HCT116 (cell line): Measurements from ENCODE around the gene COG2. TPM values are rescaled to one million over a fixed set of nuclear protein-coding genes. Genes with fewer than 3 reads are reported as not detected.

ENCODE experiments used
- ATAC-seq: fragments of 200-7000 bp; cut with Tn5 transposase; 2 replicates; pipeline ENCODE4 v1.9.1; 2020; ENCODE audit warnings: mild to moderate bottlenecking, moderate library complexity
- BruUV-seq: library from RNA; stranded (reverse); fragments of 400-500 nt; replicated peaks from 2 replicates; lab custom pipeline; 2021; lab: Mats Ljungman, UMichigan
- CTCF ChIA-PET: fragments of 300-600 bp; sonication (Branson Sonifier 250); formaldehyde crosslinking; loops from one replicate; lab custom pipeline; 2021; ENCODE audit warnings: antibody characterized with exemption; lab: Charles Lee
- POLR2A ChIA-PET: fragments of 300-600, 350-600 bp; sonication (Branson Sonifier 250); formaldehyde crosslinking; loops from one replicate; lab custom pipeline; 2021; ENCODE audit warnings: antibody characterized with exemption; lab: Charles Lee
- RAD21 ChIA-PET, 2 experiments: fragments of 300-600 bp; sonication (Branson Sonifier 250); formaldehyde crosslinking; loops; one replicate each; lab custom pipeline; 2023; ENCODE audit warnings: low total read pairs in 2 of 2; ENCODE audit not compliant: uncharacterized antibody in 2 of 2, unreplicated experiment in 2 of 2, low non-redundant PET in 1 of 2; lab: Charles Lee
- DNase-seq: peaks from one replicate; pipeline ENCODE4 v3.0.0-alpha.2; 2010; ENCODE audit warnings: low read depth, low spot score
- H2AFZ ChIP-seq: fragments of 200-600 bp; shearing (Covaris generic), sonication (generic); 2 replicates; pipeline ENCODE4 v1.6.1; 2017; ENCODE audit warnings: low read depth, mixed run types, mixed read lengths, antibody characterized with exemption, low read length; ENCODE audit not compliant: poor library complexity, severe bottlenecking
- H3K27ac ChIP-seq: 2 replicates; pipeline ENCODE4 v1.5.1; 2012; ENCODE audit warnings: low read depth, low read length
- H3K27me3 ChIP-seq: fragments of 200-600 bp; sonication (generic); 2 replicates; pipeline ENCODE4 v1.6.1; 2016; ENCODE audit warnings: mixed run types, low read length, mixed read lengths; ENCODE audit not compliant: insufficient read depth
- H3K36me3 ChIP-seq, 2 experiments: fragments of 200-500 bp in 1 of 2; fragments of 200-600 bp in 1 of 2; sonication (Bioruptor generic) in 1 of 2; sonication (generic) in 1 of 2; 2 replicates each; pipeline versions ENCODE4 v1.5.1 to v1.6.1; 2014 to 2016; ENCODE audit warnings: low read length in 2 of 2, inconsistent platforms in 1 of 2, mixed read lengths in 1 of 2, mixed run types in 1 of 2; ENCODE audit not compliant: insufficient read depth in 2 of 2, control insufficient read depth in 1 of 2
- H3K4me1 ChIP-seq, 2 experiments: fragments of 200-600 bp in 1 of 2; sonication (generic) in 1 of 2; 2 replicates each; pipeline versions ENCODE4 v1.5.1 to v1.6.1; 2012 to 2017; ENCODE audit warnings: low read length in 2 of 2, inconsistent platforms in 1 of 2, mild to moderate bottlenecking in 1 of 2, mixed read lengths in 1 of 2, mixed run types in 1 of 2, moderate library complexity in 1 of 2; ENCODE audit not compliant: insufficient read depth in 2 of 2, control insufficient read depth in 1 of 2
- H3K4me2 ChIP-seq: fragments of 200-600 bp; sonication (generic); 2 replicates; pipeline ENCODE4 v1.6.1; 2017; ENCODE audit warnings: mixed run types, low read length, mixed read lengths
- H3K4me3 ChIP-seq, 2 experiments: fragments of 200-600 bp in 1 of 2; sonication (generic) in 1 of 2; replicated peaks in 1 of 2; 2 replicates each; pipeline ENCODE4 v1.5.1; 2011 to 2016; ENCODE audit warnings: low read length in 2 of 2, control low read depth in 1 of 2, low read depth in 1 of 2, mild to moderate bottlenecking in 1 of 2, mixed read lengths in 1 of 2, mixed run types in 1 of 2
- H3K79me2 ChIP-seq: fragments of 200-600 bp; sonication (generic); 2 replicates; pipeline ENCODE4 v1.6.1; 2017; ENCODE audit warnings: mild to moderate bottlenecking, mixed run types, low read length, moderate library complexity, mixed read lengths; ENCODE audit not compliant: insufficient read depth
- H3K9ac ChIP-seq: fragments of 200-600 bp; sonication (generic); 2 replicates; pipeline ENCODE4 v1.6.1; 2016; ENCODE audit warnings: low read length, mixed read lengths
- H3K9me2 ChIP-seq: fragments of 200-600 bp; sonication (generic), shearing (Covaris generic); 2 replicates; pipeline ENCODE4 v1.6.1; 2017; ENCODE audit warnings: mixed run types, mild to moderate bottlenecking, moderate library complexity; ENCODE audit not compliant: insufficient read depth
- H3K9me3 ChIP-seq, 2 experiments: fragments of 200-500 bp in 1 of 2; fragments of 200-600 bp in 1 of 2; sonication (Bioruptor generic) in 1 of 2; sonication (generic) in 1 of 2; 2 replicates each; pipeline ENCODE4 v1.6.1; 2014 to 2017; ENCODE audit warnings: low read length in 2 of 2, mixed read lengths in 2 of 2, inconsistent platforms in 1 of 2, low read depth in 1 of 2, mild to moderate bottlenecking in 1 of 2, mixed run types in 1 of 2, moderate library complexity in 1 of 2; ENCODE audit not compliant: control insufficient read depth in 1 of 2, insufficient read depth in 1 of 2
- H4K20me1 ChIP-seq: fragments of 200-600 bp; sonication (generic), shearing (Covaris generic); 2 replicates; pipeline ENCODE4 v1.6.1; 2017; ENCODE audit warnings: mixed run types, mild to moderate bottlenecking, moderate library complexity; ENCODE audit not compliant: insufficient read depth
- CBX3 ChIP-seq: IDR thresholded peaks from 2 replicates; pipeline ENCODE4 v1.6.1; 2012; ENCODE audit warnings: low read depth
- CEBPB ChIP-seq: IDR thresholded peaks from 2 replicates; pipeline ENCODE4 v1.6.1; 2012; ENCODE audit warnings: low read depth
- EZH2 ChIP-seq: fragments of 200-600 bp; sonication (generic); IDR thresholded peaks from 2 replicates; pipeline ENCODE4 v1.6.1; 2017; ENCODE audit warnings: antibody characterized with exemption, mixed run types
- FOSL1 ChIP-seq: IDR thresholded peaks from 2 replicates; pipeline ENCODE4 v1.6.1; 2012; ENCODE audit warnings: low read depth
- RAD21 ChIP-seq: IDR thresholded peaks from 2 replicates; pipeline ENCODE4 v1.6.1; 2012; ENCODE audit warnings: low read depth, mild to moderate bottlenecking
- SP1 ChIP-seq: IDR thresholded peaks from 2 replicates; pipeline ENCODE4 v1.6.1; 2012; ENCODE audit warnings: low read depth
- YY1 ChIP-seq: IDR thresholded peaks from 2 replicates; pipeline ENCODE4 v1.6.1; 2011; ENCODE audit warnings: low read length, low read depth, moderate library complexity, mild to moderate bottlenecking; ENCODE audit not compliant: insufficient replicate concordance; ENCODE audit errors: extremely low read depth
- ZFX ChIP-seq: fragments of 450-650 bp; IDR thresholded peaks from 2 replicates; pipeline ENCODE4 v1.6.1; 2017
- intact Hi-C: fragments of 100-400 bp; cut with micrococcal nuclease; formaldehyde crosslinking; loops from 2 replicates; pipeline ENCODE4 v1.10.0; 2022
- total RNA-seq: library from RNA; stranded (reverse); gene quantifications from one replicate; pipeline ENCODE4 v1.2.1, GENCODE V29; 2021; ENCODE audit not compliant: unreplicated experiment
- TF ChIP-seq, protein P1 (sequence below), 3 experiments: fragments of 200-600 bp in 1 of 3; sonication (generic) in 1 of 3; IDR thresholded peaks in 2 of 3; conservative IDR thresholded peaks in 1 of 3; 2 replicates each; pipeline ENCODE4 v1.5.1; 2012 to 2017; ENCODE audit warnings: low read depth in 2 of 3, low read length in 2 of 3, antibody characterized with exemption in 1 of 3, borderline replicate concordance in 1 of 3, control low read depth in 1 of 3, mild to moderate bottlenecking in 1 of 3, mixed read lengths in 1 of 3, mixed run types in 1 of 3, moderate library complexity in 1 of 3; ENCODE audit not compliant: insufficient read depth in 1 of 3
- TF ChIP-seq, protein P2 (sequence below): IDR thresholded peaks from 2 replicates; pipeline ENCODE4 v1.6.1; 2012

Gene COG2
- total RNA-seq, 1 experiment from 2014 or later: 28.6 TPM

DNA sequence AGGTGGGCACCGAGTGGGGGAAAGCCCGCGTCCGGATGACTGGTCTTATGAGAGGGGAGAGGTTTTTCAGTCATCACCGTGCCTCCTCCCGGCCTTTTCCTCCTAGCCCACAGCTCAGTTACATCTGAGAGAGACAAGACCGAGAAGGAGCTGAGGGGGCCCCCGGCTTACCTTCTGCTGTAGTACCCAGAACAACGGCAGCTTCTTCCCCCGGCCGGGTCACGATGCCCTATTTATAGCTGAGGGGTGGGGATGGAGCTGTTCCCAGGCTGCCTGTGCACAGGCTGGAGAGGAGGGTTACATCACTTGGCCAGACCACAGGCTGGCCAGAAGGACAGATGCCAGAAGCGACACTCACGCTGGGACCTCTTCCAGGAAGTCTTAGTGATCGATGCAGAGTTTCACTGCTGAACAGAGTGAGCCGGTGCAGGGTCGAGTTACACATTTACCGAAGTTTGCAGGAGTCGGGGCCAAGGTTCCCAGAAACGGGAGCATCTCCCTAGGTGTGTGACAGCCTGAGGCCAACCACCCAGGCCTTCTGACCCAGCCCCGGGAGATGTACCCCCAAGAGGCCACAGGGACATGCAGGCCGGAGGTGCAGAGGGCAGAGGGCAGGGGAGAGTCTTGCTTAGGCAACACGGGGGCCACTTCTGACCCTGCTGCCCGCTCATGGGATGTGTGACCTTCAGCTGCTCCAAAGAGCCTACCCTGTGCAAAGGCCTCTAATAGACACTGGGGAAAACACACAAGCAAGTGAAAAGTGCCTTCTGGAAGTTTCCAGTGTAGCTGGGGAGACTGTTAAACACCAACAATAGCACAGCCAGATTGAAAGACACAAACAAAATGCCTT lies 71.9 kb downstream of the COG2 start, which contains the start of gene AGT:
TSS of gene AGT (minus strand) at position 208 of the 850 bp plus-strand sequence. CDS start 3,299 bp downstream, outside the sequence.
- no peak within 1 kb of the TSS for H3K9ac ChIP-seq
- TF ChIP-seq RAD21 (no peak), CBX3 (no peak), EZH2 (no peak), CEBPB (no peak), ZFX (no peak), YY1 (no peak), SP1 (no peak), FOSL1 (no peak)
- TF ChIP-seq, protein P1, sequence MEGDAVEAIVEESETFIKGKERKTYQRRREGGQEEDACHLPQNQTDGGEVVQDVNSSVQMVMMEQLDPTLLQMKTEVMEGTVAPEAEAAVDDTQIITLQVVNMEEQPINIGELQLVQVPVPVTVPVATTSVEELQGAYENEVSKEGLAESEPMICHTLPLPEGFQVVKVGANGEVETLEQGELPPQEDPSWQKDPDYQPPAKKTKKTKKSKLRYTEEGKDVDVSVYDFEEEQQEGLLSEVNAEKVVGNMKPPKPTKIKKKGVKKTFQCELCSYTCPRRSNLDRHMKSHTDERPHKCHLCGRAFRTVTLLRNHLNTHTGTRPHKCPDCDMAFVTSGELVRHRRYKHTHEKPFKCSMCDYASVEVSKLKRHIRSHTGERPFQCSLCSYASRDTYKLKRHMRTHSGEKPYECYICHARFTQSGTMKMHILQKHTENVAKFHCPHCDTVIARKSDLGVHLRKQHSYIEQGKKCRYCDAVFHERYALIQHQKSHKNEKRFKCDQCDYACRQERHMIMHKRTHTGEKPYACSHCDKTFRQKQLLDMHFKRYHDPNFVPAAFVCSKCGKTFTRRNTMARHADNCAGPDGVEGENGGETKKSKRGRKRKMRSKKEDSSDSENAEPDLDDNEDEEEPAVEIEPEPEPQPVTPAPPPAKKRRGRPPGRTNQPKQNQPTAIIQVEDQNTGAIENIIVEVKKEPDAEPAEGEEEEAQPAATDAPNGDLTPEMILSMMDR (IDR thresholded peaks at IDR 0.05 in 2 of 3, conservative IDR thresholded peaks at IDR 0.05 in 1 of 3; ENCODE audit: borderline replicate concordance in 1 of 3, insufficient read depth in 1 of 3, low read depth in 2 of 3, low read length in 2 of 3): no peak
- TF ChIP-seq, protein P2, sequence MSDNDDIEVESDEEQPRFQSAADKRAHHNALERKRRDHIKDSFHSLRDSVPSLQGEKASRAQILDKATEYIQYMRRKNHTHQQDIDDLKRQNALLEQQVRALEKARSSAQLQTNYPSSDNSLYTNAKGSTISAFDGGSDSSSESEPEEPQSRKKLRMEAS: no peak
- ChIA-PET RAD21 (no interaction called here), CTCF (no interaction called here), POLR2A (no interaction called here)
- H2AFZ ChIP-seq: no peak within 1 kb of the TSS
- intact Hi-C loops: no loop called here
- no peak within 1 kb of the TSS for H3K27ac ChIP-seq
- H3K4me3 ChIP-seq: no peak within 1 kb of the TSS
- no peak within 1 kb of the TSS for H3K4me2 ChIP-seq
- DNase-seq (no peak), ATAC-seq (no peak)
- no peaks in the 10 kb centered on the region for H3K9me3 ChIP-seq
- no peaks in the 10 kb centered on the region for H3K4me1 ChIP-seq
- H3K27me3 ChIP-seq: no peaks in the 10 kb centered on the region
- no peaks in the 10 kb centered on the region for H3K79me2 ChIP-seq
- no peaks in the 10 kb centered on the region for H4K20me1 ChIP-seq
- no peaks in the 10 kb centered on the region for H3K9me2 ChIP-seq
- BruUV-seq: no TSS peak
- no peaks in the 10 kb centered on the region for H3K36me3 ChIP-seq
